Prostate gland (tissue), 2 donors: ENCODE measurements around the gene TNS3. TPM values are rescaled to one million over a fixed set of nuclear protein-coding genes. Genes with fewer than 3 reads are reported as not detected.

ENCODE experiments used
- DNase-seq: peaks from one replicate; pipeline ENCODE4 v3.0.0-alpha.2; 2019; ENCODE audit warnings: low spot score
- H3K27ac ChIP-seq, 2 donors: fragments of 200-600 bp; sonication (generic); 2 replicates each; pipeline ENCODE4 v1.5.1; 2017 to 2019
- H3K27me3 ChIP-seq: fragments of 200-600 bp; sonication (generic); replicated peaks from 2 replicates; pipeline ENCODE4 v1.5.1; 2019; ENCODE audit not compliant: insufficient read depth
- H3K36me3 ChIP-seq, 2 donors: fragments of 200-600 bp; sonication (generic); 1 replicate in 1 of 2; 2 replicates in 1 of 2; pipeline versions ENCODE4 v1.5.1 to v1.8.1; 2017 to 2019
- H3K4me1 ChIP-seq: fragments of 200-600 bp; sonication (generic); replicated peaks from 2 replicates; pipeline ENCODE4 v1.5.1; 2019
- H3K4me3 ChIP-seq, 2 donors: fragments of 200-600 bp; sonication (generic); 2 replicates each; pipeline ENCODE4 v1.5.1; 2017 to 2019
- H3K9me3 ChIP-seq: fragments of 200-600 bp; sonication (generic); 2 replicates; pipeline ENCODE4 v1.5.1; 2017
- POLR2A ChIP-seq: fragments of 450-650 bp; IDR thresholded peaks from one replicate; pipeline ENCODE4 v1.6.1; 2016; ENCODE audit warnings: antibody characterized with exemption, mild to moderate bottlenecking
- POLR2AphosphoS5 ChIP-seq: sonication (generic); formaldehyde crosslinking; IDR thresholded peaks from one replicate; pipeline ENCODE4 v1.6.1; 2017; ENCODE audit warnings: antibody characterized with exemption
- WGBS: methylation state at CpG from one replicate; pipeline ENCODE4 v1.1.5; 2018; 5-methylcytosine and 5-hydroxymethylcytosine counted together
- intact Hi-C: fragments of 100-400 bp; cut with DNase I; formaldehyde crosslinking; loops from one replicate; pipeline ENCODE4 v1.14.2; 2022
- total RNA-seq, 2 donors: library from RNA; depleted of rRNA; stranded (reverse); fragments of >200 nt; gene quantifications; one replicate each; pipeline ENCODE4 v1.1.0, GENCODE V29; 2016
- TF ChIP-seq, protein P1 (sequence below), 4 experiments: fragments of 200-600 bp in 2 of 4; fragments of 450-650 bp in 2 of 4; sonication (generic) in 2 of 4; IDR thresholded peaks; 1 replicate in 3 of 4; 2 replicates in 1 of 4; pipeline ENCODE4 v1.5.1; 2016 to 2019; ENCODE audit warnings: antibody characterized with exemption in 4 of 4, mild to moderate bottlenecking in 2 of 4, moderate library complexity in 2 of 4

TNS3 gene
- total RNA-seq, 2 donors from 2014 or later: 19.5 to 95.8 TPM

- no peaks in the 10 kb centered on the region for H3K27me3 ChIP-seq
- TF ChIP-seq POLR2AphosphoS5: peak; percentile 44
- TF ChIP-seq, protein P1, sequence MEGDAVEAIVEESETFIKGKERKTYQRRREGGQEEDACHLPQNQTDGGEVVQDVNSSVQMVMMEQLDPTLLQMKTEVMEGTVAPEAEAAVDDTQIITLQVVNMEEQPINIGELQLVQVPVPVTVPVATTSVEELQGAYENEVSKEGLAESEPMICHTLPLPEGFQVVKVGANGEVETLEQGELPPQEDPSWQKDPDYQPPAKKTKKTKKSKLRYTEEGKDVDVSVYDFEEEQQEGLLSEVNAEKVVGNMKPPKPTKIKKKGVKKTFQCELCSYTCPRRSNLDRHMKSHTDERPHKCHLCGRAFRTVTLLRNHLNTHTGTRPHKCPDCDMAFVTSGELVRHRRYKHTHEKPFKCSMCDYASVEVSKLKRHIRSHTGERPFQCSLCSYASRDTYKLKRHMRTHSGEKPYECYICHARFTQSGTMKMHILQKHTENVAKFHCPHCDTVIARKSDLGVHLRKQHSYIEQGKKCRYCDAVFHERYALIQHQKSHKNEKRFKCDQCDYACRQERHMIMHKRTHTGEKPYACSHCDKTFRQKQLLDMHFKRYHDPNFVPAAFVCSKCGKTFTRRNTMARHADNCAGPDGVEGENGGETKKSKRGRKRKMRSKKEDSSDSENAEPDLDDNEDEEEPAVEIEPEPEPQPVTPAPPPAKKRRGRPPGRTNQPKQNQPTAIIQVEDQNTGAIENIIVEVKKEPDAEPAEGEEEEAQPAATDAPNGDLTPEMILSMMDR (IDR thresholded peaks at IDR 0.05): no peak
- H3K27ac ChIP-seq: no peak overlapping the region
- intact Hi-C loops: no loop called here
- 78% methylated on average over 12 of the region's 12 CpGs for WGBS
- H3K4me3 ChIP-seq: no peak overlapping the region
- no peaks in the 10 kb centered on the region for H3K4me1 ChIP-seq
- H3K9me3 ChIP-seq: no peaks in the 10 kb centered on the region
- peak; percentile 42 for DNase-seq
- H3K36me3 ChIP-seq: no peaks in the 10 kb centered on the region
Measured at GRCh38 chr7:47480576-47481538, 101.1 kb downstream of the TNS3 start.

DNA sequence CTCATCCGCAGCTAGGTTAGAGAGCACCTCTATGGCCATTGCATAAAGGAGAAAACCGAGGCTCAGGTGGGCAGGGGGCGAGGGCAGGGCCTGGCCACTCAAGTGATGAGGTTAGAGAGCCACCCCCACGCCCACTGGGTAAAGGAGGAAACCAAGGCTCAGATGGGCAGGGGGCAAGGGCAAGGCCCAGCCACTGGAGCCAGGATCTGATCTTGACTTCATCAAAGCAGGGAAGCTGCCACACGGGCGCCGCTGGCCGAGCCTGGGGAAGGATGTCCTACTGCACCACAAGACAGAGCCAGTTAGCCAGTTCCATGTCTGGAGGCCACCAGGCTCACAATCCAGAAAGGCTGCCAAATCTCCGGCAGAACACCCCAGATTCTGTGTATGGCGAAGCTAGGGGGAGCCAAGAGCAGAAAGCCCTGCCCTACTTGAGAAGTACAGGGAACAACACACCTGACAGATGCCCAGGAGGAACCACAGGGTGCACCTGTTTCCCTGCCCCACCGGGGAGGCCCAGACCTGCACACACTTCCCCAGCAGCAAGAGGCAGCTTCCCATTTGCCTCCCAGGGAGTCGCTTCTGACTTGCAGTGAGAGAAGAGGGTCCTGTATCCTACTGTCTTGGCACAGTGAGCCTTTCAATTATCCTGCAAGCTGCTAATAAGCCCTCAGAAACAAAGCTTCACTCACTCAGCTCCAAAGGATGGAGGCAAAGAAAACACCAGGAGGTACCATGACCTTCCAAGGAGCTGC lies 101.9 kb downstream of the TNS3 start:
- TF ChIP-seq POLR2AphosphoS5: no peak
- TF ChIP-seq POLR2A: no peak
- TF ChIP-seq, protein P1 (IDR thresholded peaks at IDR 0.05): no peak
- DNase-seq: no peak
- WGBS: 88% methylated on average over 12 of the region's 12 CpGs
- intact Hi-C loops: no loop called here
- H3K27me3 ChIP-seq: no peaks in the 10 kb centered on the region
- H3K4me3 ChIP-seq: no peak overlapping the region
- no peak overlapping the region for H3K27ac ChIP-seq
- no peaks in the 10 kb centered on the region for H3K9me3 ChIP-seq
- H3K36me3 ChIP-seq: no peaks in the 10 kb centered on the region
- peaks cover 3% of the 10 kb centered on the region for H3K4me1 ChIP-seq

DNA sequence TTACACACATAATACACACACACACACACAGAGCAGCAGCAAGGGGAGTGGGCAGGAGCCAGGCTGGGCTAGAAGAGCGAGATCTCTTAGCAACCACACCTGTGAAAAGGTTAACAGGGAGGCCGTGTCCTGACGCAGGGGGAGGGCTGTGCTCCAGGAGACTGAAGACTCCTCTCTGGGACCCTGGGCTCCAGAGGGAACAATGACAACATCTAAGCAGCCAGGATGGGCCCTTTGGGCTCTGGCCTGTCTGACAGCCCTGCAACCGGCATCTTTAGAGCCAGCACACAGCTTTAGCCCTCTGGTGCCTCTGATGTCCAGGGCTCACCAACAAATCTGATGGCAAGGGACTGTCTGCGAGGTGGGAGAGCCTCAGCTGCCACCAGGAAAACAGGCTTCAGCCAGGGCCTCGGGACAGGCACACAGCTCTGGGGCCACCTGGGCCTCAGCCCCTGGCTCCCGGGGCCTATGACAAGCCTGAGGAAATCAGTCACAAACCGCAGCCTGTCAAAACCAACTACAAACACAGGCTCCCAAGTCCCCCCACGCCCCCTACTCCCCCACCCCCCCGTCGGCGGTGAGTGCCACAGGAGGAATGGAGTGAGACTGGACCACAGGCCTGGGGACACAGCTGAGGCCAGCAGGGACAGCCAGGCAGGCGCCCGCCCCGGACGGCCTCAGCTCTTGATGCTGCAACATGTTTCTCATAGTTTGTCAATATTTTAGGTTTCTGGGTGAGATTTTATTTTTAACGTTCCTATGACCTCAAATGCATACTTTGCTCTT lies 102.8 kb downstream of the TNS3 start:
- Histone ChIP-seq H3K4me3 (no peak overlapping the region), H3K9me3 (no peaks in the 10 kb centered on the region), H3K4me1 (peaks cover 3% of the 10 kb centered on the region), H3K27me3 (no peaks in the 10 kb centered on the region), H3K27ac (no peak overlapping the region), H3K36me3 (no peaks in the 10 kb centered on the region)
- TF ChIP-seq POLR2A (no peak), POLR2AphosphoS5 (no peak)
- TF ChIP-seq, protein P1 (IDR thresholded peaks at IDR 0.05): no peak
- intact Hi-C loops: no loop called here
- DNase-seq: no peak
- WGBS: 81% methylated on average over 15 of the region's 17 CpGs

DNA sequence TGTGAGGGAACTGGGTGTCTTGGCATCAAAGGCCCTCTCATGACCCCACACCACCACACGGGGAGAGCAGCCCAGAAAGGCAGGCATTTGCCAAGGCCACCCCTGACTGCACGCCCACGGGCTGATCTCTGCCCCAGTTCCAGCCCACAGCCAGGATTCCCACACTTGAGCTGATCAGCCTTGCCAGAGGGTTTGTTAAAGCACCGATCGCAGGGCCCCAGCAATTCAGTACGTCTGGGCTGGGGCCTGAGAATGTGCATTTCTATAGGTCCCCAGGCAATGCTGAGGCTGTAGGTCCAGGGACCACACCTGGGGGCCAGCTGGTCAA lies 103.9 kb downstream of the TNS3 start:
- no peak for DNase-seq
- H3K9me3 ChIP-seq: no peaks in the 10 kb centered on the region
- H3K4me1 ChIP-seq: peaks cover 3% of the 10 kb centered on the region

More for the DNA sequence above, 103.9 kb downstream of the TNS3 start:
- no peaks in the 10 kb centered on the region for H3K36me3 ChIP-seq
- WGBS: 46% methylated on average over 6 of the region's 6 CpGs
- TF ChIP-seq POLR2AphosphoS5 (no peak), POLR2A (no peak)
- TF ChIP-seq, protein P1 (IDR thresholded peaks at IDR 0.05): no peak
- no peaks in the 10 kb centered on the region for H3K27me3 ChIP-seq
- no peak overlapping the region for H3K4me3 ChIP-seq
- intact Hi-C loops: no loop called here
- no peak overlapping the region for H3K27ac ChIP-seq
